ENCODE results near the gene ATF5.

The ATF5 gene

GRCh38 chr19:49927526-49928264, 1.3 kb upstream of the ATF5 start:
- Histone ChIP-seq H3K27ac (peak overlapping the region; percentile 100), H3K36me3 (peaks cover 66% of the 10 kb centered on the region), H3K4me3 (ENCODE audit: low read depth, low read length) (peak overlapping the region; percentile 99), H3K27me3 (ENCODE audit: insufficient read depth, low read depth, severe bottlenecking) (no peaks in the 10 kb centered on the region), H3K9me3 (ENCODE audit: severe bottlenecking) (no peaks in the 10 kb centered on the region)
- no peak for TF ChIP-seq CTCF (IDR thresholded peaks at IDR 0.05; ENCODE audit: low read depth, low read length)
- DNase-seq = no peak

GRCh38 chr19:49929611-49930482, 842 bp downstream of the ATF5 start:
- H3K27ac ChIP-seq = peak overlapping the region; percentile 100
- no peak for TF ChIP-seq CTCF (IDR thresholded peaks at IDR 0.05; ENCODE audit: low read depth, low read length)
- H3K27me3 ChIP-seq (ENCODE audit: insufficient read depth, low read depth, severe bottlenecking) = no peaks in the 10 kb centered on the region
- DNase-seq = peak; percentile 97
- H3K9me3 ChIP-seq (ENCODE audit: severe bottlenecking) = no peaks in the 10 kb centered on the region
- H3K4me3 ChIP-seq (ENCODE audit: low read depth, low read length) = peak overlapping the region; percentile 99
- peaks cover 44% of the 10 kb centered on the region for H3K36me3 ChIP-seq

- Histone ChIP-seq H3K27ac (no peak overlapping the region), H3K9me3 (ENCODE audit: severe bottlenecking) (no peaks in the 10 kb centered on the region), H3K4me3 (ENCODE audit: low read depth, low read length) (no peak overlapping the region; the same call in 1 of the 2 replicates), H3K27me3 (ENCODE audit: insufficient read depth, low read depth, severe bottlenecking) (no peaks in the 10 kb centered on the region), H3K36me3 (peaks cover 37% of the 10 kb centered on the region)
- TF ChIP-seq CTCF (IDR thresholded peaks at IDR 0.05; ENCODE audit: low read depth, low read length) = no peak
- DNase-seq = no peak
Observed at GRCh38 chr19:49930483-49931011, 1.5 kb downstream of the ATF5 start.

- Histone ChIP-seq H3K9me3 (ENCODE audit: severe bottlenecking) (no peaks in the 10 kb centered on the region), H3K4me3 (ENCODE audit: low read depth, low read length) (no peak overlapping the region), H3K27me3 (ENCODE audit: insufficient read depth, low read depth, severe bottlenecking) (no peaks in the 10 kb centered on the region), H3K36me3 (peaks cover 28% of the 10 kb centered on the region), H3K27ac (no peak overlapping the region)
- no peak for DNase-seq
- TF ChIP-seq CTCF (IDR thresholded peaks at IDR 0.05; ENCODE audit: low read depth, low read length) = no peak
Observed at GRCh38 chr19:49931293-49932040, 2.5 kb downstream of the ATF5 start.

GRCh38 chr19:49932041-49932451, 3.0 kb downstream of the ATF5 start:
- no peak for DNase-seq

More at GRCh38 chr19:49932041-49932451, 3.0 kb downstream of the ATF5 start:
- Histone ChIP-seq H3K9me3 (ENCODE audit: severe bottlenecking) (no peaks in the 10 kb centered on the region), H3K4me3 (ENCODE audit: low read depth, low read length) (no peak overlapping the region), H3K27ac (no peak overlapping the region), H3K36me3 (peaks cover 22% of the 10 kb centered on the region), H3K27me3 (ENCODE audit: insufficient read depth, low read depth, severe bottlenecking) (no peaks in the 10 kb centered on the region)
- no peak for TF ChIP-seq CTCF (IDR thresholded peaks at IDR 0.05; ENCODE audit: low read depth, low read length)

Data from WERI-Rb-1 (cell line).